HepG2 (cell line): ENCODE results near the gene NPC2. TPM values are rescaled to one million over a fixed set of nuclear protein-coding genes. Genes with fewer than 3 reads are reported as not detected.

Experiments
- ATAC-seq: fragments of 200-7000 bp; cut with Tn5 transposase; 3 replicates; pipeline ENCODE4 v1.9.1; 2020; ENCODE audit warnings: mild to moderate bottlenecking, moderate library complexity
- BruUV-seq: library from RNA; stranded (reverse); fragments of 400-500 nt; replicated peaks from 2 replicates; lab custom pipeline; 2021; lab: Mats Ljungman, UMichigan
- CTCF ChIA-PET: fragments of 300-600 bp; formaldehyde crosslinking; extraction: SDS; loops from one replicate; lab custom pipeline; 2021; ENCODE audit warnings: low total read pairs, inconsistent platforms, low intra/inter-chr PET ratio; lab: Yijun Ruan, JAX
- POLR2A ChIA-PET: fragments of 350-600 bp; sonication (Branson Sonifier 250); formaldehyde crosslinking; loops from one replicate; lab custom pipeline; 2020; ENCODE audit warnings: antibody characterized with exemption, inconsistent platforms; lab: Yijun Ruan, JAX
- DNase-seq: peaks from one replicate; pipeline ENCODE4 v3.0.0-alpha.2; 2015; ENCODE audit warnings: low spot score
- FAIRE-seq: peaks from 3 replicates; lab custom pipeline; 2011; peaks lifted over from hg19 to GRCh38; lab: Jason Lieb, UNC
- H2AFZ ChIP-seq: one replicate; pipeline ENCODE4 v1.6.1; 2011; ENCODE audit warnings: low read length, inconsistent platforms
- H3K27ac ChIP-seq: fragments of 300-600 bp; 3 replicates; pipeline ENCODE4 v1.8.0; 2011; ENCODE audit warnings: mixed run types, mild to moderate bottlenecking, mixed read lengths, low read length, inconsistent platforms; ENCODE audit not compliant: insufficient read depth; ENCODE audit errors: extremely low read length
- H3K27me3 ChIP-seq, 2 experiments: fragments of 200-600 bp in 1 of 2; 2 replicates in 1 of 2; 3 replicates in 1 of 2; pipeline versions ENCODE4 v1.6.0 to v1.8.0; 2011; ENCODE audit warnings: low read length in 2 of 2, mild to moderate bottlenecking in 2 of 2, moderate library complexity in 2 of 2, inconsistent platforms in 1 of 2; ENCODE audit not compliant: insufficient read depth in 2 of 2, control insufficient read depth in 1 of 2
- H3K36me3 ChIP-seq, 2 experiments: fragments of 200-600 bp in 1 of 2; replicated peaks in 1 of 2; 2 replicates in 1 of 2; 3 replicates in 1 of 2; pipeline versions ENCODE4 v1.5.1 to v1.8.0; 2011; ENCODE audit warnings: low read length in 2 of 2, inconsistent platforms in 1 of 2; ENCODE audit not compliant: insufficient read depth in 2 of 2, control insufficient read depth in 1 of 2
- H3K4me1 ChIP-seq: 2 replicates; pipeline ENCODE4 v1.5.1; 2012; ENCODE audit warnings: low read length, inconsistent platforms; ENCODE audit not compliant: insufficient read depth
- H3K4me2 ChIP-seq: 2 replicates; pipeline ENCODE4 v1.6.0; 2011; ENCODE audit warnings: low read depth, low read length, inconsistent platforms
- H3K4me3 ChIP-seq, 3 experiments: fragments of 200-600 bp in 1 of 3; sonication (generic), shearing (Covaris generic) in 1 of 3; replicated peaks in 1 of 3; 2 replicates each; pipeline ENCODE4 v1.5.1; 2011 to 2016; ENCODE audit warnings: low read length in 3 of 3, inconsistent platforms in 2 of 3, low read depth in 2 of 3, mild to moderate bottlenecking in 2 of 3, control low read depth in 1 of 3, mixed read lengths in 1 of 3; ENCODE audit not compliant: insufficient read depth in 1 of 3
- H3K79me2 ChIP-seq: one replicate; pipeline ENCODE4 v1.6.1; 2011; ENCODE audit warnings: low read length, inconsistent platforms; ENCODE audit not compliant: insufficient read depth
- H3K9ac ChIP-seq: 2 replicates; pipeline ENCODE4 v1.6.0; 2011; ENCODE audit warnings: mild to moderate bottlenecking, low read depth, low read length, inconsistent platforms; ENCODE audit not compliant: insufficient read depth
- H3K9me3 ChIP-seq: 2 replicates; pipeline ENCODE4 v1.5.1; 2012; ENCODE audit warnings: mild to moderate bottlenecking, low read length
- H4K20me1 ChIP-seq: 2 replicates; pipeline ENCODE4 v1.6.0; 2011; ENCODE audit warnings: inconsistent platforms, mild to moderate bottlenecking, low read length, moderate library complexity; ENCODE audit not compliant: insufficient read depth
- ASH2L ChIP-seq: fragments of 300-600, 200-600 bp; sonication (generic); IDR thresholded peaks from 2 replicates; pipeline ENCODE4 v1.7.0; 2017; ENCODE audit warnings: low read depth, mild to moderate bottlenecking, moderate library complexity, mixed read lengths, low read length; ENCODE audit not compliant: insufficient read length
- CREB1 ChIP-seq, 2 experiments: fragments of 450-650 bp in 1 of 2; IDR thresholded peaks; 2 replicates each; pipeline ENCODE4 v1.6.1; 2016 to 2017; ENCODE audit warnings: control low read depth in 1 of 2, mild to moderate bottlenecking in 1 of 2, missing compliant biosample characterization in 1 of 2, missing genetic modification characterization in 1 of 2
- FIP1L1 ChIP-seq: fragments of 200-400 bp; formaldehyde crosslinking; IDR thresholded peaks from 2 replicates; pipeline ENCODE4 v1.6.1; 2018; ENCODE audit warnings: low read depth, mild to moderate bottlenecking, low read length, moderate library complexity, borderline replicate concordance; ENCODE audit not compliant: insufficient read depth
- FOXA1 ChIP-seq, 2 experiments: fragments of 450-650 bp in 1 of 2; sonication (generic) in 1 of 2; formaldehyde crosslinking in 1 of 2; IDR thresholded peaks; 2 replicates each; pipeline versions ENCODE4 v1.4.0 to v1.6.1; 2016 to 2020; ENCODE audit warnings: missing genetic modification reagents in 1 of 2
- FOXP1 ChIP-seq, 2 experiments: fragments of 450-650 bp in 1 of 2; IDR thresholded peaks; 2 replicates each; pipeline ENCODE4 v1.6.1; 2017 to 2018; ENCODE audit warnings: antibody characterized with exemption in 1 of 2
- HNF4A ChIP-seq: sonication (generic); formaldehyde crosslinking; IDR thresholded peaks from 2 replicates; pipeline ENCODE4 v1.4.0; 2020; ENCODE audit warnings: missing genetic modification reagents
- PAWR ChIP-seq: sonication (generic); formaldehyde crosslinking; IDR thresholded peaks from 2 replicates; pipeline ENCODE4 v1.4.0; 2020; ENCODE audit warnings: missing genetic modification reagents, mild to moderate bottlenecking, borderline replicate concordance
- RFX3 ChIP-seq: IDR thresholded peaks from 2 replicates; pipeline ENCODE4 v1.6.1; 2016; ENCODE audit warnings: missing biosample characterization, missing genetic modification reagents
- SKI ChIP-seq: fragments of 450-650 bp; IDR thresholded peaks from one replicate; pipeline ENCODE4 v1.6.1; 2018; ENCODE audit warnings: mild to moderate bottlenecking; ENCODE audit not compliant: partially characterized antibody
- SOX5 ChIP-seq: IDR thresholded peaks from 2 replicates; pipeline ENCODE4 v1.6.1; 2016; ENCODE audit warnings: borderline replicate concordance
- STAG1 ChIP-seq: sonication (generic); formaldehyde crosslinking; IDR thresholded peaks from 2 replicates; pipeline ENCODE4 v1.4.0; 2020; ENCODE audit warnings: missing genetic modification reagents
- XRCC5 ChIP-seq: fragments of 200-400 bp; formaldehyde crosslinking; optimal IDR thresholded peaks from 2 replicates; pipeline ENCODE3; 2017; ENCODE audit warnings: mild to moderate bottlenecking, low read length
- ZBTB20 ChIP-seq: sonication (generic); formaldehyde crosslinking; IDR thresholded peaks from 2 replicates; pipeline ENCODE4 v1.8.1; 2023; ENCODE audit warnings: missing genetic modification reagents, low read depth, mild to moderate bottlenecking, borderline replicate concordance
- ZNF530 ChIP-seq: sonication (generic); formaldehyde crosslinking; IDR thresholded peaks from 2 replicates; pipeline ENCODE4 v1.5.0; 2020; ENCODE audit warnings: low read depth, mild to moderate bottlenecking, missing genetic modification reagents
- ZNF563 ChIP-seq: sonication (generic); formaldehyde crosslinking; IDR thresholded peaks from 2 replicates; pipeline ENCODE4 v1.8.0; 2022; ENCODE audit warnings: mild to moderate bottlenecking, moderate library complexity, missing genetic modification reagents
- ZNF589 ChIP-seq: sonication (generic); formaldehyde crosslinking; conservative IDR thresholded peaks from 2 replicates; pipeline ENCODE4 v1.8.0; 2022; ENCODE audit warnings: mild to moderate bottlenecking, moderate library complexity, missing genetic modification reagents
- ZNF713 ChIP-seq: sonication (generic); formaldehyde crosslinking; IDR thresholded peaks from 2 replicates; pipeline ENCODE4 v1.4.0; 2020; ENCODE audit warnings: mild to moderate bottlenecking, missing genetic modification reagents
- WGBS: methylation state at CpG from one replicate; pipeline ENCODE4 v1.1.6; 2017; ENCODE audit warnings: low lambda C conversion rate; 5-methylcytosine and 5-hydroxymethylcytosine counted together
- in situ Hi-C: cut with HindIII; loops from 2 replicates; pipeline ENCODE4 v1.10.0; 2017; ENCODE audit warnings: low pct_unique_long_range_greater_than_20kb; ENCODE audit not compliant: extremely low pct_ligation_motif_present
- intact Hi-C: fragments of 100-400 bp; cut with micrococcal nuclease; formaldehyde crosslinking; loops from one replicate; pipeline ENCODE4 v1.10.0; 2022; ENCODE audit not compliant: unreplicated experiment
- polyA plus RNA-seq, 8 experiments: library from polyadenylated mRNA; depleted of rRNA in 3 of 8; stranded (reverse) in 7 of 8; unstranded in 1 of 8; fragments of >200 nt; fragmentation: Illumina TruSeq in 4 of 8; extraction: Trizol in 4 of 8; gene quantifications; 2 replicates each; pipeline versions ENCODE4 v1.2.1 to v1.2.3, GENCODE V29; 2011 to 2016; ENCODE audit warnings: low read depth in 4 of 8, missing spikeins in 1 of 8, mixed read lengths in 1 of 8; ENCODE audit not compliant: insufficient read depth in 1 of 8
- total RNA-seq, 5 experiments: library from RNA; depleted of rRNA; stranded (reverse); fragments of >200 nt; fragmentation: Illumina TruSeq; extraction: Trizol; gene quantifications; 2 replicates each; pipeline ENCODE4 v1.2.3, GENCODE V29; 2016; ENCODE audit warnings: low read depth in 1 of 5
- TF ChIP-seq, protein P1 (sequence below): sonication (generic); formaldehyde crosslinking; IDR thresholded peaks from 2 replicates; pipeline ENCODE4 v1.5.0; 2020; ENCODE audit warnings: mild to moderate bottlenecking, missing genetic modification reagents, moderate library complexity

NPC2 gene
- total and polyA plus RNA-seq, 2 of the 13 experiments (the other 11 are each of a cell fraction or from before 2014, with no cell fraction given): 132 to 164 TPM

DNA sequence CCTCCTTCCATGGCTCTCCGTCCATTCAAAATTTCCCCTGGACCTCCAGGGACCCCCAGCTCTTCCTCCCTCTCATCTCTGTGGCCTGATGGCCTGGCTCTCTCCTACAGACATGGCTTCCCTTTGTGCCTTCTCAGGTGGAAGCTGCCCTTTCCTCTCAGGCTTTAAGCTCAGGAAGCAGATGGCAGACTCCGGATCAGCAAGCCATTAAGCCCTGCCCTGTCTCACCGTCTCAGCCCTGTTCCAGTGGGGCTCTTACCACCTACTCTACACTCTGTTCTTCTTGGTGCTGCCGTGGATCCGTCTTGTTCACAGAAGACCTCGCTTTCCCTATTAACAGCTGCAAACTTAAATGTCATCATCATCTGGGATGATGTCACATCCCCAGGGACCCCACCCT, 33.1 kb downstream of the NPC2 start:
- H3K4me2 ChIP-seq: no peak overlapping the region
- intact Hi-C loops: no loop called here
- H4K20me1 ChIP-seq: no peaks in the 10 kb centered on the region
- POLR2A ChIA-PET: no interaction called here
- no peak overlapping the region for H3K27ac ChIP-seq
- H3K79me2 ChIP-seq: no peaks in the 10 kb centered on the region
- H3K27me3 ChIP-seq: no peaks in the 10 kb centered on the region
- no peak; the same call in 2 of the 3 replicates for ATAC-seq
- WGBS: 46% methylated on average over 6 of the region's 6 CpGs
- no peaks in the 10 kb centered on the region for H3K36me3 ChIP-seq
- no peak overlapping the region for H2AFZ ChIP-seq
- peak; percentile 13; the same call in 1 of the 2 replicates for TF ChIP-seq CREB1 (IDR thresholded peaks at IDR 0.05)
- no peak for TF ChIP-seq CREB1 (CRISPR knock-in tag; IDR thresholded peaks at IDR 0.05)
- no peak for TF ChIP-seq FOXP1 (IDR thresholded peaks at IDR 0.05)
- TF ChIP-seq FOXP1 (CRISPR knock-in tag; IDR thresholded peaks at IDR 0.05): no peak
- no peak for TF ChIP-seq ZBTB20 (CRISPR knock-in tag)
- TF ChIP-seq ZNF563: no peak
- TF ChIP-seq PAWR (CRISPR knock-in tag): no peak
- TF ChIP-seq XRCC5: peak; percentile 7
- TF ChIP-seq, all 625 proteins: peak for 2
- no peak overlapping the region for H3K9ac ChIP-seq
- H3K4me3 ChIP-seq: no peak overlapping the region
- FAIRE-seq (no peak), DNase-seq (no peak)
- no TSS peak for BruUV-seq
- CTCF ChIA-PET: interaction anchor here (1.6 kb wide), 1 partner anchor 32 kb away, joined by 3 read pairs; no protein-coding TSS in a partner anchor
- H3K4me1 ChIP-seq: no peaks in the 10 kb centered on the region
- in situ Hi-C loops: no loop called here
- H3K9me3 ChIP-seq: no peaks in the 10 kb centered on the region

DNA sequence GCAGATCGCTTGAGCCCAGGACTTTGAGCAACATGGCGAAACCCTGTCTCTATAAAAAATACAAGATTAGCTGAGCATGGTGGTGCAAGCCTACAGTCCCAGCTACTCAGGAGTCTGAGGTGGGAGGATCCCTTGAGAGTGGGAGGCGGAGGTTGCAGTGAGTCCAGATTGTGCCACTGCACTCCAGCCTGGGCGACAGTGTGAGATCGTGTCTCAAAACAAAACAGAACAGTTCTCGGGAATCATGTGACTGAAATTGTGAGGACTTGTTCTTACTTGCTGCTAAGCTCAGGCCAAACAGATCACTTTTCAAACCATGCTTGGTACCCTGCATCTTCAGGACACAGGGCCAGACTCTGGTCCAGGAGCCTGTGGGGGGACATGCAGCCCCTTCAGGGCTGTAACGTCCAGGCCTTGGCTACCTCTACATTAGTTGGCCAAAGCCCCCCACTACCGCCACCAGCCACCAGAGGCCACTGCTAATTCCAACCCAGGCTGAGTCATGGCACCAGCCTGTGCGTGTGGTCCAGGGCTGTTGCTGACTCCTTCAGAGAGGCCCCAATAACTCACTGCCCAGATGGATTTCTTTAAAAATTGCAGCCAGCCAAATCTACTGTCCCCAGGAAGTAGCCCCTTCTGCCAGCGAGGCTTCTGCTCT, 33.7 kb downstream of the NPC2 start:
- no TSS peak for BruUV-seq
- ChIA-PET POLR2A (no interaction called here), CTCF (interaction anchor here (0.8 to 1.6 kb wide), 2 partner anchors 20 to 33 kb away, joined by 3 read pairs; no protein-coding TSS in a partner anchor)
- H3K27me3 ChIP-seq: no peaks in the 10 kb centered on the region
- DNase-seq (peak; percentile 24), ATAC-seq (peak; percentile 98), FAIRE-seq (peak; percentile 62)
- H3K36me3 ChIP-seq: no peaks in the 10 kb centered on the region
- no peak overlapping the region for H3K4me3 ChIP-seq
- H3K79me2 ChIP-seq: no peaks in the 10 kb centered on the region
- H2AFZ ChIP-seq: no peak overlapping the region
- no peak overlapping the region for H3K4me2 ChIP-seq
- 55% methylated on average over 8 of the region's 10 CpGs for WGBS
- H3K27ac ChIP-seq: no peak overlapping the region
- intact Hi-C loops: no loop called here
- no peaks in the 10 kb centered on the region for H3K9me3 ChIP-seq
- no peaks in the 10 kb centered on the region for H4K20me1 ChIP-seq
- H3K4me1 ChIP-seq: no peaks in the 10 kb centered on the region
- no peak overlapping the region for H3K9ac ChIP-seq
- in situ Hi-C loops: no loop called here
- TF ChIP-seq ZNF589 (CRISPR knock-in tag) (no peak), ZNF713 (no peak), ASH2L (no peak), ZNF530 (CRISPR knock-in tag) (no peak), SKI (no peak), RFX3 (CRISPR knock-in tag) (no peak), STAG1 (peak; percentile 34), FOXA1 (IDR thresholded peaks at IDR 0.05) (no peak), FOXA1 (CRISPR knock-in tag; IDR thresholded peaks at IDR 0.05) (no peak), FIP1L1 (no peak), HNF4A (CRISPR knock-in tag) (no peak), SOX5 (CRISPR knock-in tag) (no peak)
- TF ChIP-seq, protein P1, sequence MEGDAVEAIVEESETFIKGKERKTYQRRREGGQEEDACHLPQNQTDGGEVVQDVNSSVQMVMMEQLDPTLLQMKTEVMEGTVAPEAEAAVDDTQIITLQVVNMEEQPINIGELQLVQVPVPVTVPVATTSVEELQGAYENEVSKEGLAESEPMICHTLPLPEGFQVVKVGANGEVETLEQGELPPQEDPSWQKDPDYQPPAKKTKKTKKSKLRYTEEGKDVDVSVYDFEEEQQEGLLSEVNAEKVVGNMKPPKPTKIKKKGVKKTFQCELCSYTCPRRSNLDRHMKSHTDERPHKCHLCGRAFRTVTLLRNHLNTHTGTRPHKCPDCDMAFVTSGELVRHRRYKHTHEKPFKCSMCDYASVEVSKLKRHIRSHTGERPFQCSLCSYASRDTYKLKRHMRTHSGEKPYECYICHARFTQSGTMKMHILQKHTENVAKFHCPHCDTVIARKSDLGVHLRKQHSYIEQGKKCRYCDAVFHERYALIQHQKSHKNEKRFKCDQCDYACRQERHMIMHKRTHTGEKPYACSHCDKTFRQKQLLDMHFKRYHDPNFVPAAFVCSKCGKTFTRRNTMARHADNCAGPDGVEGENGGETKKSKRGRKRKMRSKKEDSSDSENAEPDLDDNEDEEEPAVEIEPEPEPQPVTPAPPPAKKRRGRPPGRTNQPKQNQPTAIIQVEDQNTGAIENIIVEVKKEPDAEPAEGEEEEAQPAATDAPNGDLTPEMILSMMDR: peak; percentile 62
